K562 (cell line): ENCODE data around the gene ZNF23. TPM values are rescaled to one million over a fixed set of nuclear protein-coding genes. Genes with fewer than 3 reads are reported as not detected.
A peak's percentile ranks its signal among the peaks of the same experiment; 100 is the strongest.

Experiments
- E2F3 ChIP-seq: fragments of 250-450 bp; sonication (Bioruptor Pico); IDR thresholded peaks from 2 replicates; pipeline ENCODE4 v1.4.0; 2020; ENCODE audit warnings: mild to moderate bottlenecking
- HMG20B ChIP-seq: fragments of 250-450 bp; sonication (Bioruptor Pico); IDR thresholded peaks from 2 replicates; pipeline ENCODE4 v1.5.0; 2021; ENCODE audit warnings: mild to moderate bottlenecking
- MCM2 ChIP-seq: fragments of 450-650 bp; IDR thresholded peaks from 2 replicates; pipeline ENCODE4 v1.6.1; 2017; ENCODE audit warnings: low read depth, mild to moderate bottlenecking
- NCOA6 ChIP-seq: fragments of 450-650 bp; IDR thresholded peaks from 2 replicates; pipeline ENCODE4 v1.6.1; 2017; ENCODE audit warnings: mild to moderate bottlenecking
- NRF1 ChIP-seq, 2 experiments: fragments of 450-650 bp; IDR thresholded peaks in 1 of 2; conservative IDR thresholded peaks in 1 of 2; 2 replicates each; pipeline ENCODE4 v1.6.1; 2014; ENCODE audit warnings: mild to moderate bottlenecking in 2 of 2
- POLR2A ChIP-seq: fragments of 450-650 bp; conservative IDR thresholded peaks from 2 replicates; pipeline ENCODE4 v1.6.1; 2016
- PPARD ChIP-seq: fragments of 250-450 bp; sonication (Bioruptor Pico); IDR thresholded peaks from 2 replicates; pipeline ENCODE4 v1.8.0; 2022; ENCODE audit warnings: inconsistent platforms, mild to moderate bottlenecking, moderate library complexity
- SPI1 ChIP-seq: IDR thresholded peaks from 2 replicates; pipeline ENCODE4 v1.6.1; 2011; ENCODE audit warnings: low read depth, low read length, control low read depth, borderline replicate concordance
- TEAD2 ChIP-seq: fragments of 450-650 bp; IDR thresholded peaks from 2 replicates; pipeline ENCODE4 v1.6.1; 2016; ENCODE audit warnings: missing genetic modification characterization, control low read depth, missing compliant biosample characterization
- ZNF224 ChIP-seq: sonication (generic); formaldehyde crosslinking; IDR thresholded peaks from 2 replicates; pipeline ENCODE4 v1.8.0; 2022; ENCODE audit warnings: mild to moderate bottlenecking, missing genetic modification reagents
- ZNF561 ChIP-seq: fragments of 450-650 bp; formaldehyde crosslinking; conservative IDR thresholded peaks from 2 replicates; pipeline ENCODE4 v1.4.0; 2020; ENCODE audit warnings: mild to moderate bottlenecking, moderate library complexity
- polyA plus RNA-seq, 8 experiments: library from polyadenylated mRNA; depleted of rRNA in 4 of 8; stranded (reverse) in 5 of 8; unstranded in 3 of 8; fragments of >200 nt; fragmentation: Nextera tagmentation in 2 of 8; fragmentation: Illumina TruSeq in 1 of 8; extraction: Ambion mirVana in 2 of 8; extraction: Trizol in 1 of 8; gene quantifications; 2 replicates each; pipeline versions ENCODE4 v1.2.1 to v1.2.3, GENCODE V29; 2011 to 2014; ENCODE audit warnings: inconsistent platforms in 1 of 8, missing spikeins in 1 of 8
- total RNA-seq, 7 experiments: library from RNA; depleted of rRNA in 6 of 7; stranded (reverse); fragments of >200 nt in 6 of 7; fragmentation: Illumina TruSeq in 2 of 7; extraction: Trizol in 2 of 7; gene quantifications; 2 replicates each; pipeline versions ENCODE4 v1.2.1 to v1.2.3, GENCODE V29; 2011 to 2021; ENCODE audit warnings: low replicate concordance in 1 of 7
- TF ChIP-seq, protein P1 (sequence below): IDR thresholded peaks from 3 replicates; pipeline ENCODE4 v1.6.1; 2011; ENCODE audit warnings: borderline replicate concordance, mild to moderate bottlenecking, moderate library complexity; ENCODE audit not compliant: insufficient read length; ENCODE audit errors: extremely low read depth
- TF ChIP-seq, protein P2 (sequence below): sonication (generic); formaldehyde crosslinking; IDR thresholded peaks from 2 replicates; pipeline ENCODE4 v1.4.0; 2020; ENCODE audit warnings: mild to moderate bottlenecking, missing genetic modification reagents
- TF ChIP-seq, protein P3 (sequence below): fragments of 450-650 bp; formaldehyde crosslinking; IDR thresholded peaks from 2 replicates; pipeline ENCODE4 v1.4.0; 2022; ENCODE audit warnings: missing genetic modification characterization
- TF ChIP-seq, protein P4 (sequence below), 2 experiments: fragments of 450-650 bp in 1 of 2; sonication (generic) in 1 of 2; formaldehyde crosslinking; conservative IDR thresholded peaks; 2 replicates each; pipeline versions ENCODE4 v1.4.0 to v1.8.1; 2020 to 2022; ENCODE audit warnings: mild to moderate bottlenecking in 1 of 2, missing genetic modification reagents in 1 of 2
- TF ChIP-seq, protein P5 (sequence below): fragments of 250-450 bp; sonication (Bioruptor Pico); IDR thresholded peaks from 2 replicates; pipeline ENCODE4 v1.8.0; 2022; ENCODE audit warnings: moderate library complexity, mild to moderate bottlenecking, inconsistent platforms
- TF ChIP-seq, protein P6 (sequence below): sonication (generic); formaldehyde crosslinking; IDR thresholded peaks from 2 replicates; pipeline ENCODE4 v1.8.1; 2023; ENCODE audit warnings: mild to moderate bottlenecking, missing genetic modification reagents

The ZNF23 gene
- total and polyA plus RNA-seq, 9 of the 15 experiments (the other 6 are each of a cell fraction or from before 2014, with no cell fraction given): 4.7 to 13.4 (median 11.2) TPM

DNA sequence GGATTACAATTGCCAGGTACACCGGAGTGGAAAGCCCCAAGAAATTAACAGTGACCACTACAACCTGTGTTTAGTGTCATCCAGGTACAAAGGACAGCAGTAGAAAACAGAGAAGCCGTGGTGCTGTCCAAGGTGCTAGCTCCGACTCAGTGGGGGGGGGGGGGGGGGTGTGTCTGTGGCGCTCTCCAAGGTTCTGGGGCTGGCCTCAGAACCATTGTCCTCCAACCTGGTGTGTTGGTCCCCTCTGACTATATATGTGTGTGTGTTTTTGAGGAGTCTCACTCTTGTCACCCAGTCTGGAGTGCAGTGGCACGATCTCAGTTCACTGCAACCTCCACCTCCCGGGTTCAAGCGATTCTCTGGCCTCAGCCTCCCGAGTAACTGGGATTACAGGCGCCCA, 5.8 kb upstream of the ZNF23 start (continued):
- TF ChIP-seq, protein P1, sequence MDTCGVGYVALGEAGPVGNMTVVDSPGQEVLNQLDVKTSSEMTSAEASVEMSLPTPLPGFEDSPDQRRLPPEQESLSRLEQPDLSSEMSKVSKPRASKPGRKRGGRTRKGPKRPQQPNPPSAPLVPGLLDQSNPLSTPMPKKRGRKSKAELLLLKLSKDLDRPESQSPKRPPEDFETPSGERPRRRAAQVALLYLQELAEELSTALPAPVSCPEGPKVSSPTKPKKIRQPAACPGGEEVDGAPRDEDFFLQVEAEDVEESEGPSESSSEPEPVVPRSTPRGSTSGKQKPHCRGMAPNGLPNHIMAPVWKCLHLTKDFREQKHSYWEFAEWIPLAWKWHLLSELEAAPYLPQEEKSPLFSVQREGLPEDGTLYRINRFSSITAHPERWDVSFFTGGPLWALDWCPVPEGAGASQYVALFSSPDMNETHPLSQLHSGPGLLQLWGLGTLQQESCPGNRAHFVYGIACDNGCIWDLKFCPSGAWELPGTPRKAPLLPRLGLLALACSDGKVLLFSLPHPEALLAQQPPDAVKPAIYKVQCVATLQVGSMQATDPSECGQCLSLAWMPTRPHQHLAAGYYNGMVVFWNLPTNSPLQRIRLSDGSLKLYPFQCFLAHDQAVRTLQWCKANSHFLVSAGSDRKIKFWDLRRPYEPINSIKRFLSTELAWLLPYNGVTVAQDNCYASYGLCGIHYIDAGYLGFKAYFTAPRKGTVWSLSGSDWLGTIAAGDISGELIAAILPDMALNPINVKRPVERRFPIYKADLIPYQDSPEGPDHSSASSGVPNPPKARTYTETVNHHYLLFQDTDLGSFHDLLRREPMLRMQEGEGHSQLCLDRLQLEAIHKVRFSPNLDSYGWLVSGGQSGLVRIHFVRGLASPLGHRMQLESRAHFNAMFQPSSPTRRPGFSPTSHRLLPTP: no peak
- TF ChIP-seq SPI1 (no peak), E2F3 (no peak), PPARD (CRISPR knock-in tag) (no peak), ZNF224 (peak; percentile 79; the same call in 1 of the 2 replicates), MCM2 (no peak), HMG20B (CRISPR knock-in tag) (no peak), POLR2A (no peak), NRF1 (conservative IDR thresholded peaks at IDR 0.05 in 1 of 2, IDR thresholded peaks at IDR 0.05 in 1 of 2) (no peak), TEAD2 (tag) (no peak), ZNF561 (CRISPR knock-in tag) (no peak), NCOA6 (peak; percentile 97)
- TF ChIP-seq, protein P2, sequence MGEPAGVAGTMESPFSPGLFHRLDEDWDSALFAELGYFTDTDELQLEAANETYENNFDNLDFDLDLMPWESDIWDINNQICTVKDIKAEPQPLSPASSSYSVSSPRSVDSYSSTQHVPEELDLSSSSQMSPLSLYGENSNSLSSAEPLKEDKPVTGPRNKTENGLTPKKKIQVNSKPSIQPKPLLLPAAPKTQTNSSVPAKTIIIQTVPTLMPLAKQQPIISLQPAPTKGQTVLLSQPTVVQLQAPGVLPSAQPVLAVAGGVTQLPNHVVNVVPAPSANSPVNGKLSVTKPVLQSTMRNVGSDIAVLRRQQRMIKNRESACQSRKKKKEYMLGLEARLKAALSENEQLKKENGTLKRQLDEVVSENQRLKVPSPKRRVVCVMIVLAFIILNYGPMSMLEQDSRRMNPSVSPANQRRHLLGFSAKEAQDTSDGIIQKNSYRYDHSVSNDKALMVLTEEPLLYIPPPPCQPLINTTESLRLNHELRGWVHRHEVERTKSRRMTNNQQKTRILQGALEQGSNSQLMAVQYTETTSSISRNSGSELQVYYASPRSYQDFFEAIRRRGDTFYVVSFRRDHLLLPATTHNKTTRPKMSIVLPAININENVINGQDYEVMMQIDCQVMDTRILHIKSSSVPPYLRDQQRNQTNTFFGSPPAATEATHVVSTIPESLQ (CRISPR knock-in tag): 0 out of 2 replicates have a peak, but pooled peaks have one; percentile 77
- TF ChIP-seq, protein P3, sequence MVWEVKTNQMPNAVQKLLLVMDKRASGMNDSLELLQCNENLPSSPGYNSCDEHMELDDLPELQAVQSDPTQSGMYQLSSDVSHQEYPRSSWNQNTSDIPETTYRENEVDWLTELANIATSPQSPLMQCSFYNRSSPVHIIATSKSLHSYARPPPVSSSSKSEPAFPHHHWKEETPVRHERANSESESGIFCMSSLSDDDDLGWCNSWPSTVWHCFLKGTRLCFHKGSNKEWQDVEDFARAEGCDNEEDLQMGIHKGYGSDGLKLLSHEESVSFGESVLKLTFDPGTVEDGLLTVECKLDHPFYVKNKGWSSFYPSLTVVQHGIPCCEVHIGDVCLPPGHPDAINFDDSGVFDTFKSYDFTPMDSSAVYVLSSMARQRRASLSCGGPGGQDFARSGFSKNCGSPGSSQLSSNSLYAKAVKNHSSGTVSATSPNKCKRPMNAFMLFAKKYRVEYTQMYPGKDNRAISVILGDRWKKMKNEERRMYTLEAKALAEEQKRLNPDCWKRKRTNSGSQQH (CRISPR knock-in tag): no peak
- TF ChIP-seq, protein P4, sequence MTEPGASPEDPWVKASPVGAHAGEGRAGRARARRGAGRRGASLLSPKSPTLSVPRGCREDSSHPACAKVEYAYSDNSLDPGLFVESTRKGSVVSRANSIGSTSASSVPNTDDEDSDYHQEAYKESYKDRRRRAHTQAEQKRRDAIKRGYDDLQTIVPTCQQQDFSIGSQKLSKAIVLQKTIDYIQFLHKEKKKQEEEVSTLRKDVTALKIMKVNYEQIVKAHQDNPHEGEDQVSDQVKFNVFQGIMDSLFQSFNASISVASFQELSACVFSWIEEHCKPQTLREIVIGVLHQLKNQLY (CRISPR knock-in tag; conservative IDR thresholded peaks at IDR 0.05): 0 out of 4 replicates have a peak, but pooled peaks of 1 of the 2 experiments have one; percentile 62
- TF ChIP-seq, protein P5, sequence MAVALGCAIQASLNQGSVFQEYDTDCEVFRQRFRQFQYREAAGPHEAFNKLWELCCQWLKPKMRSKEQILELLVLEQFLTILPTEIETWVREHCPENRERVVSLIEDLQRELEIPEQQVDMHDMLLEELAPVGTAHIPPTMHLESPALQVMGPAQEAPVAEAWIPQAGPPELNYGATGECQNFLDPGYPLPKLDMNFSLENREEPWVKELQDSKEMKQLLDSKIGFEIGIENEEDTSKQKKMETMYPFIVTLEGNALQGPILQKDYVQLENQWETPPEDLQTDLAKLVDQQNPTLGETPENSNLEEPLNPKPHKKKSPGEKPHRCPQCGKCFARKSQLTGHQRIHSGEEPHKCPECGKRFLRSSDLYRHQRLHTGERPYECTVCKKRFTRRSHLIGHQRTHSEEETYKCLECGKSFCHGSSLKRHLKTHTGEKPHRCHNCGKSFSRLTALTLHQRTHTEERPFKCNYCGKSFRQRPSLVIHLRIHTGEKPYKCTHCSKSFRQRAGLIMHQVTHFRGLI (CRISPR knock-in tag): no peak
- TF ChIP-seq, protein P6, sequence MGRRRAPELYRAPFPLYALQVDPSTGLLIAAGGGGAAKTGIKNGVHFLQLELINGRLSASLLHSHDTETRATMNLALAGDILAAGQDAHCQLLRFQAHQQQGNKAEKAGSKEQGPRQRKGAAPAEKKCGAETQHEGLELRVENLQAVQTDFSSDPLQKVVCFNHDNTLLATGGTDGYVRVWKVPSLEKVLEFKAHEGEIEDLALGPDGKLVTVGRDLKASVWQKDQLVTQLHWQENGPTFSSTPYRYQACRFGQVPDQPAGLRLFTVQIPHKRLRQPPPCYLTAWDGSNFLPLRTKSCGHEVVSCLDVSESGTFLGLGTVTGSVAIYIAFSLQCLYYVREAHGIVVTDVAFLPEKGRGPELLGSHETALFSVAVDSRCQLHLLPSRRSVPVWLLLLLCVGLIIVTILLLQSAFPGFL: no peak
